Suprapubic skin (tissue), 4 donors: ENCODE measurements around the gene LRRIQ1. TPM values are rescaled to one million over a fixed set of nuclear protein-coding genes. Genes with fewer than 3 reads are reported as not detected.

Experiments used
- DNase-seq, 2 donors: peaks; one replicate each; pipeline ENCODE4 v3.0.0-alpha.2; 2019; ENCODE audit warnings: low spot score in 2 of 2
- H3K27ac ChIP-seq: fragments of 200-600 bp; sonication (generic); one replicate; pipeline ENCODE4 v1.5.1; 2019
- H3K27me3 ChIP-seq: fragments of 200-600 bp; sonication (generic); one replicate; pipeline ENCODE4 v1.5.1; 2019
- H3K36me3 ChIP-seq: fragments of 200-600 bp; sonication (generic); one replicate; pipeline ENCODE4 v1.5.1; 2019
- H3K4me1 ChIP-seq: fragments of 200-600 bp; sonication (generic); one replicate; pipeline ENCODE4 v1.5.1; 2019
- H3K4me3 ChIP-seq: fragments of 200-600 bp; sonication (generic); one replicate; pipeline ENCODE4 v1.5.1; 2019; ENCODE audit warnings: mild to moderate bottlenecking
- H3K9me3 ChIP-seq: fragments of 200-600 bp; sonication (generic); one replicate; pipeline ENCODE4 v1.5.1; 2019
- EP300 ChIP-seq: sonication (generic); formaldehyde crosslinking; IDR thresholded peaks from one replicate; pipeline ENCODE4 v1.6.1; 2017; ENCODE audit warnings: antibody characterized with exemption
- POLR2A ChIP-seq, 2 donors: fragments of 450-650 bp; IDR thresholded peaks; one replicate each; pipeline ENCODE4 v1.6.1; 2017; ENCODE audit warnings: antibody characterized with exemption in 2 of 2, mild to moderate bottlenecking in 2 of 2, moderate library complexity in 2 of 2
- POLR2AphosphoS5 ChIP-seq, 3 donors: sonication (generic); formaldehyde crosslinking; IDR thresholded peaks; one replicate each; pipeline ENCODE4 v1.6.1; 2017; ENCODE audit warnings: antibody characterized with exemption in 3 of 3
- WGBS: methylation state at CpG from one replicate; pipeline ENCODE4 v1.1.5; 2018; 5-methylcytosine and 5-hydroxymethylcytosine counted together
- total RNA-seq, 4 donors: library from RNA; depleted of rRNA; stranded (reverse); fragments of >200 nt; gene quantifications; one replicate each; pipeline ENCODE4 v1.1.0, GENCODE V29; 2016
- TF ChIP-seq, protein P1 (sequence below), 2 donors: fragments of 200-600 bp in 1 of 2; fragments of 450-650 bp in 1 of 2; sonication (generic) in 1 of 2; IDR thresholded peaks; one replicate each; pipeline ENCODE4 v1.5.1; 2016 to 2019; ENCODE audit warnings: antibody characterized with exemption in 2 of 2, mild to moderate bottlenecking in 1 of 2, moderate library complexity in 1 of 2

LRRIQ1 gene
- total RNA-seq, 4 donors from 2014 or later = 0.16 TPM; not detected in 3

GRCh38 chr12:85089792-85090191 lies 53.6 kb downstream of the LRRIQ1 start:
- 69% methylated on average over 5 of the region's 5 CpGs for WGBS

GRCh38 chr12:85092814-85093370 lies 56.7 kb downstream of the LRRIQ1 start:
- TF ChIP-seq EP300 (no peak), POLR2AphosphoS5 (IDR thresholded peaks at IDR 0.05) (no peak), POLR2A (IDR thresholded peaks at IDR 0.05) (no peak)
- TF ChIP-seq, protein P1, sequence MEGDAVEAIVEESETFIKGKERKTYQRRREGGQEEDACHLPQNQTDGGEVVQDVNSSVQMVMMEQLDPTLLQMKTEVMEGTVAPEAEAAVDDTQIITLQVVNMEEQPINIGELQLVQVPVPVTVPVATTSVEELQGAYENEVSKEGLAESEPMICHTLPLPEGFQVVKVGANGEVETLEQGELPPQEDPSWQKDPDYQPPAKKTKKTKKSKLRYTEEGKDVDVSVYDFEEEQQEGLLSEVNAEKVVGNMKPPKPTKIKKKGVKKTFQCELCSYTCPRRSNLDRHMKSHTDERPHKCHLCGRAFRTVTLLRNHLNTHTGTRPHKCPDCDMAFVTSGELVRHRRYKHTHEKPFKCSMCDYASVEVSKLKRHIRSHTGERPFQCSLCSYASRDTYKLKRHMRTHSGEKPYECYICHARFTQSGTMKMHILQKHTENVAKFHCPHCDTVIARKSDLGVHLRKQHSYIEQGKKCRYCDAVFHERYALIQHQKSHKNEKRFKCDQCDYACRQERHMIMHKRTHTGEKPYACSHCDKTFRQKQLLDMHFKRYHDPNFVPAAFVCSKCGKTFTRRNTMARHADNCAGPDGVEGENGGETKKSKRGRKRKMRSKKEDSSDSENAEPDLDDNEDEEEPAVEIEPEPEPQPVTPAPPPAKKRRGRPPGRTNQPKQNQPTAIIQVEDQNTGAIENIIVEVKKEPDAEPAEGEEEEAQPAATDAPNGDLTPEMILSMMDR (IDR thresholded peaks at IDR 0.05) = no peak
- H3K27me3 ChIP-seq = no peaks in the 10 kb centered on the region
- no peaks in the 10 kb centered on the region for H3K36me3 ChIP-seq
- H3K27ac ChIP-seq = no peak overlapping the region
- DNase-seq = no peak
- WGBS = 69% methylated on average over 2 of the region's 2 CpGs
- H3K4me3 ChIP-seq = no peak overlapping the region
- no peaks in the 10 kb centered on the region for H3K9me3 ChIP-seq
- H3K4me1 ChIP-seq = no peaks in the 10 kb centered on the region

More at GRCh38 chr12:85089792-85090191, 53.6 kb downstream of the LRRIQ1 start:
- Histone ChIP-seq H3K4me3 (no peak overlapping the region), H3K27me3 (no peaks in the 10 kb centered on the region), H3K9me3 (no peaks in the 10 kb centered on the region), H3K27ac (no peak overlapping the region), H3K4me1 (no peaks in the 10 kb centered on the region), H3K36me3 (no peaks in the 10 kb centered on the region)
- DNase-seq = no peak
- TF ChIP-seq, protein P1 (IDR thresholded peaks at IDR 0.05) = no peak
- TF ChIP-seq POLR2A (IDR thresholded peaks at IDR 0.05) (no peak), EP300 (no peak), POLR2AphosphoS5 (IDR thresholded peaks at IDR 0.05) (no peak)

GRCh38 chr12:85095501-85095900 lies 59.4 kb downstream of the LRRIQ1 start:
- Histone ChIP-seq H3K4me3 (no peak overlapping the region), H3K27me3 (no peaks in the 10 kb centered on the region), H3K27ac (no peak overlapping the region), H3K36me3 (no peaks in the 10 kb centered on the region), H3K4me1 (no peaks in the 10 kb centered on the region), H3K9me3 (no peaks in the 10 kb centered on the region)
- TF ChIP-seq POLR2AphosphoS5 (IDR thresholded peaks at IDR 0.05) (no peak), EP300 (no peak), POLR2A (IDR thresholded peaks at IDR 0.05) (no peak)
- TF ChIP-seq, protein P1 (IDR thresholded peaks at IDR 0.05) = no peak
- no peak for DNase-seq

- H3K27ac ChIP-seq = no peak overlapping the region
- TF ChIP-seq EP300 (no peak), POLR2A (IDR thresholded peaks at IDR 0.05) (no peak), POLR2AphosphoS5 (IDR thresholded peaks at IDR 0.05) (no peak)
- TF ChIP-seq, protein P1 (IDR thresholded peaks at IDR 0.05) = no peak
- whole genome bisulfite sequencing = 66% methylated on average over 6 of the region's 6 CpGs
- DNase-seq = no peak
- no peaks in the 10 kb centered on the region for H3K27me3 ChIP-seq
- H3K9me3 ChIP-seq = no peaks in the 10 kb centered on the region
- H3K4me3 ChIP-seq = no peak overlapping the region
- H3K4me1 ChIP-seq = no peaks in the 10 kb centered on the region
- no peaks in the 10 kb centered on the region for H3K36me3 ChIP-seq
Observed at GRCh38 chr12:85130646-85131045, 94.5 kb downstream of the LRRIQ1 start.

- H3K4me1 ChIP-seq = no peaks in the 10 kb centered on the region
- WGBS = 81% methylated on average over 1 of the region's 1 CpG
- no peaks in the 10 kb centered on the region for H3K36me3 ChIP-seq
- H3K27me3 ChIP-seq = no peaks in the 10 kb centered on the region
- TF ChIP-seq, protein P1 (IDR thresholded peaks at IDR 0.05) = no peak
- TF ChIP-seq POLR2AphosphoS5 (IDR thresholded peaks at IDR 0.05) = no peak
- no peak for DNase-seq
- no peak overlapping the region for H3K27ac ChIP-seq
- H3K9me3 ChIP-seq = no peaks in the 10 kb centered on the region
- no peak overlapping the region for H3K4me3 ChIP-seq
Observed at GRCh38 chr12:85138833-85139232, 102.7 kb downstream of the LRRIQ1 start.
